Skeletal muscle tissue (tissue), 4 donors: ENCODE measurements around the gene DICER1. TPM values are rescaled to one million over a fixed set of nuclear protein-coding genes. Genes with fewer than 3 reads are reported as not detected.

Experiments used
- H3K27ac ChIP-seq: one replicate; pipeline ENCODE4 v1.7.0; 2013; ENCODE audit warnings: mild to moderate bottlenecking, low read depth, low read length, inconsistent platforms
- H3K27me3 ChIP-seq, 3 donors: one replicate each; pipeline ENCODE4 v1.7.0; 2013; ENCODE audit warnings: low read length in 3 of 3; ENCODE audit not compliant: control insufficient read depth in 3 of 3, insufficient read depth in 3 of 3
- H3K36me3 ChIP-seq, 3 donors: one replicate each; pipeline ENCODE4 v1.7.0; 2013; ENCODE audit warnings: low read length in 3 of 3; ENCODE audit not compliant: control insufficient read depth in 3 of 3, insufficient read depth in 3 of 3
- H3K4me1 ChIP-seq, 3 donors: one replicate each; pipeline ENCODE4 v1.7.0; 2013; ENCODE audit warnings: low read length in 3 of 3, mild to moderate bottlenecking in 3 of 3; ENCODE audit not compliant: control insufficient read depth in 3 of 3, insufficient read depth in 3 of 3
- H3K4me3 ChIP-seq, 3 donors: one replicate each; pipeline ENCODE4 v1.7.0; 2013; ENCODE audit warnings: low read length in 3 of 3
- H3K9ac ChIP-seq, 3 donors: one replicate each; pipeline ENCODE4 v1.7.0; 2013; ENCODE audit warnings: low read length in 3 of 3, mild to moderate bottlenecking in 3 of 3, moderate library complexity in 2 of 3, low read depth in 1 of 3
- H3K9me3 ChIP-seq, 3 donors: one replicate each; pipeline ENCODE4 v1.7.0; 2013; ENCODE audit warnings: low read length in 3 of 3; ENCODE audit not compliant: control insufficient read depth in 3 of 3
- total RNA-seq: library from RNA; depleted of rRNA; stranded (reverse); fragments of >200 nt; gene quantifications from one replicate; pipeline ENCODE4 v1.2.3, GENCODE V29; 2014
- donor health status: Osteomylitis.

The DICER1 gene
- total RNA-seq, 1 donor from 2014 or later = 107 TPM

GRCh38 chr14:95077345-95077744, 80.0 kb downstream of the DICER1 start:
- no peaks in the 10 kb centered on the region for H3K36me3 ChIP-seq
- H3K27ac ChIP-seq = no peak overlapping the region
- no peak overlapping the region for H3K9ac ChIP-seq
- H3K4me3 ChIP-seq = no peak overlapping the region
- H3K9me3 ChIP-seq = no peaks in the 10 kb centered on the region
- H3K4me1 ChIP-seq = no peaks in the 10 kb centered on the region
- peaks cover 0 to 5% (median 5%) of the 10 kb centered on the region in 3 donors for H3K27me3 ChIP-seq

- Histone ChIP-seq H3K9me3 (no peaks in the 10 kb centered on the region), H3K27ac (no peak overlapping the region), H3K9ac (no peak overlapping the region), H3K4me1 (no peaks in the 10 kb centered on the region), H3K36me3 (no peaks in the 10 kb centered on the region), H3K4me3 (no peak overlapping the region), H3K27me3 (peaks cover 4 to 9% (median 5%) of the 10 kb centered on the region in 3 donors)
Measured at GRCh38 chr14:95075789-95076188, 81.5 kb downstream of the DICER1 start.

- Histone ChIP-seq H3K27ac (no peak overlapping the region), H3K9me3 (no peaks in the 10 kb centered on the region), H3K4me1 (no peaks in the 10 kb centered on the region), H3K4me3 (no peak overlapping the region), H3K27me3 (peaks cover 10 to 14% (median 11%) of the 10 kb centered on the region in 3 donors), H3K36me3 (no peaks in the 10 kb centered on the region), H3K9ac (no peak overlapping the region)
Measured at GRCh38 chr14:95073947-95074346, 83.4 kb downstream of the DICER1 start.

GRCh38 chr14:95072310-95072905, 84.9 kb downstream of the DICER1 start:
- Histone ChIP-seq H3K36me3 (no peaks in the 10 kb centered on the region), H3K27ac (no peak overlapping the region), H3K9ac (no peak overlapping the region), H3K9me3 (no peaks in the 10 kb centered on the region), H3K4me3 (no peak overlapping the region), H3K27me3 (peaks cover 8 to 18% (median 13%) of the 10 kb centered on the region in 3 donors), H3K4me1 (no peaks in the 10 kb centered on the region)

GRCh38 chr14:95071649-95072280, 85.6 kb downstream of the DICER1 start:
- Histone ChIP-seq H3K9ac (no peak overlapping the region), H3K4me3 (no peak overlapping the region), H3K27ac (no peak overlapping the region), H3K9me3 (no peaks in the 10 kb centered on the region), H3K4me1 (no peaks in the 10 kb centered on the region), H3K27me3 (peaks cover 5 to 18% (median 14%) of the 10 kb centered on the region in 3 donors), H3K36me3 (no peaks in the 10 kb centered on the region)

DNA sequence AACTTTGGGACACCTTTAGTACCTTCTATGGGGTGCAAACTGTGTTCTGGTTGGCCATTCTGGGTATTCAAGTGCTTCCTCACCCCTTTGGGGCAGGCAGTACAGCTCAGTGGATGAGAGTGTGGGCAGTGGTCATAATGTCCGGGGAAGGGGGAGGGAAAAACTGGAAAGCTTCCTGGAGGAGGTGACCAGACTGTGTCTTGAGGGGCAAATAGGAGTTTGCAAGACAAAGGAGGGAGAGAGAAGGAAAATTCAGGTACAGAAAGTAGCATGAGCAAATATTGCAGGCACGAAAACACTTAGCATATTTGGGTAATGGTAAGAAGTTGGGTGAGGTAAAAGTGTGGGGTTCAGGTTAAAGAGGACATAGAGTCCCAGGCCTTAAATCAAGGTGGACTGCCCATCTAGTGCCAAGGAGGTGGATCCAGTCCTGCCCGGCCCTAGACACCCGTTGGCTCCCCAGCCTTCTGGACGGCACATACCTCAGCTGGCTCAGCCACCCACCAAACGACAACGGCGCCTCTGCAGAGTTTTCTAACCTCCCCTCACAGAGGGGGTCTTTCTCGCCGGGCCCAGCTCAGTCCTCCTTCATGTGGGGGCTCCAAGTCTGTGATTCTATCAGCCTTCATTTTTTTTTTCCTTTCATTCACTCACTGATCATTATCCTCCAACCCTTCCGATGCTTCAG, 86.4 kb downstream of the DICER1 start:
- Histone ChIP-seq H3K9me3 (no peaks in the 10 kb centered on the region), H3K4me1 (no peaks in the 10 kb centered on the region), H3K9ac (no peak overlapping the region), H3K27ac (no peak overlapping the region), H3K36me3 (no peaks in the 10 kb centered on the region), H3K27me3 (peaks cover 5 to 18% (median 14%) of the 10 kb centered on the region in 3 donors), H3K4me3 (no peak overlapping the region)

- Histone ChIP-seq H3K27me3 (peaks cover 5 to 14% (median 13%) of the 10 kb centered on the region in 3 donors), H3K36me3 (no peaks in the 10 kb centered on the region), H3K4me3 (no peak overlapping the region), H3K27ac (no peak overlapping the region), H3K9me3 (no peaks in the 10 kb centered on the region), H3K9ac (no peak overlapping the region), H3K4me1 (no peaks in the 10 kb centered on the region)
Measured at GRCh38 chr14:95069547-95069946, 87.8 kb downstream of the DICER1 start.

- no peak overlapping the region for H3K9ac ChIP-seq
- no peaks in the 10 kb centered on the region for H3K36me3 ChIP-seq
Measured at GRCh38 chr14:95069018-95069417, 88.3 kb downstream of the DICER1 start.

GRCh38 chr14:95068521-95068920, 88.8 kb downstream of the DICER1 start:
- Histone ChIP-seq H3K4me1 (no peaks in the 10 kb centered on the region), H3K9ac (no peak overlapping the region), H3K4me3 (no peak overlapping the region), H3K27ac (no peak overlapping the region), H3K36me3 (no peaks in the 10 kb centered on the region), H3K27me3 (peaks cover 5 to 14% (median 14%) of the 10 kb centered on the region in 3 donors), H3K9me3 (no peaks in the 10 kb centered on the region)

More at GRCh38 chr14:95069018-95069417, 88.3 kb downstream of the DICER1 start:
- no peak overlapping the region for H3K4me3 ChIP-seq
- peaks cover 5 to 14% (median 13%) of the 10 kb centered on the region in 3 donors for H3K27me3 ChIP-seq
- H3K27ac ChIP-seq = no peak overlapping the region
- H3K4me1 ChIP-seq = no peaks in the 10 kb centered on the region
- no peaks in the 10 kb centered on the region for H3K9me3 ChIP-seq

DNA sequence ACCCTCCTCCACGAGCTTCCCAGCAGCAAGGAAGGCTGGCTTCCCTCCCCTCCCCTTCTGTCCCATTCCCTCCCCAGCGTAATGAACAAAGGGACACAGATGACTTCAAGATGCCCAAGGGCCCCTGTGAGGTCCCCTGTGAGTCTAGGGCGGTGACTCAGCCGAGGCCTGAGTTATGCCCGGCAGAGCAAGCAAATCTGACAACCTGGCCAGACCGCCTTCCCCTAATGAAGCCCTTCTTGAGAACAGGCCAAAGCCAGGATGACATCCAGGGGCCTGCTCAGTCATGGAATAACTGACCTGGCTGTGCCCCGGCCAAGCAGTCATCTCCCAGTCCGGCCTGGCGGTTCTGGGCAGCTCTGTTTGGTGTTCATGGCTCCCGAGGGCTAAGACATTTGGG, 89.2 kb downstream of the DICER1 start:
- Histone ChIP-seq H3K9ac (no peak overlapping the region), H3K4me1 (no peaks in the 10 kb centered on the region), H3K9me3 (no peaks in the 10 kb centered on the region), H3K4me3 (no peak overlapping the region), H3K36me3 (no peaks in the 10 kb centered on the region), H3K27me3 (peaks cover 5 to 16% (median 14%) of the 10 kb centered on the region in 3 donors), H3K27ac (no peak overlapping the region)
